A673 (cell line): ENCODE data around the gene SLIT3. TPM values are rescaled to one million over a fixed set of nuclear protein-coding genes. Genes with fewer than 3 reads are reported as not detected.

ENCODE experiments used
- BruUV-seq: library from RNA; stranded (reverse); fragments of 400-500 nt; replicated peaks from 2 replicates; lab custom pipeline; 2021; lab: Mats Ljungman, UMichigan
- CTCF ChIA-PET: fragments of 300-600 bp; sonication (Branson Sonifier 250); formaldehyde crosslinking; loops from one replicate; lab custom pipeline; 2022; ENCODE audit warnings: antibody characterized with exemption; lab: Charles Lee
- POLR2A ChIA-PET: fragments of 300-600 bp; sonication (Branson Sonifier 250); formaldehyde crosslinking; loops from one replicate; lab custom pipeline; 2022; ENCODE audit warnings: antibody characterized with exemption; ENCODE audit not compliant: low non-redundant PET; lab: Charles Lee
- DNase-seq: peaks from one replicate; pipeline ENCODE4 v3.0.0-alpha.2; 2015; ENCODE audit warnings: low spot score
- H3K27ac ChIP-seq: fragments of 200-600 bp; sonication (generic); 2 replicates; pipeline ENCODE4 v1.5.1; 2016; ENCODE audit warnings: mixed run types, low read depth, mild to moderate bottlenecking, mixed read lengths, antibody characterized with exemption, low read length; ENCODE audit not compliant: poor library complexity, severe bottlenecking
- H3K27me3 ChIP-seq: fragments of 200-600 bp; sonication (generic); replicated peaks from 2 replicates; pipeline ENCODE4 v1.6.1; 2017; ENCODE audit warnings: mixed run types, low read depth, mild to moderate bottlenecking, mixed read lengths, antibody characterized with exemption, low read length; ENCODE audit not compliant: insufficient read depth, poor library complexity
- H3K36me3 ChIP-seq: fragments of 200-600 bp; sonication (generic); 2 replicates; pipeline ENCODE4 v1.6.1; 2016; ENCODE audit warnings: mixed run types, mild to moderate bottlenecking, mixed read lengths, antibody characterized with exemption, low read length; ENCODE audit not compliant: insufficient read depth, poor library complexity, severe bottlenecking
- H3K4me1 ChIP-seq: fragments of 200-600 bp; sonication (generic); 2 replicates; pipeline ENCODE4 v1.6.1; 2017; ENCODE audit warnings: mixed run types, mild to moderate bottlenecking, mixed read lengths, antibody characterized with exemption, low read length; ENCODE audit not compliant: insufficient read depth, poor library complexity, severe bottlenecking
- H3K4me3 ChIP-seq: fragments of 200-600 bp; sonication (generic); 2 replicates; pipeline ENCODE4 v1.5.1; 2016; ENCODE audit warnings: low read depth, mixed run types, mild to moderate bottlenecking, mixed read lengths, low read length; ENCODE audit not compliant: poor library complexity, severe bottlenecking
- H3K9me3 ChIP-seq: fragments of 200-600 bp; sonication (generic); 2 replicates; pipeline ENCODE4 v1.6.1; 2016; ENCODE audit warnings: mixed run types, low read depth, mild to moderate bottlenecking, mixed read lengths, antibody characterized with exemption, low read length; ENCODE audit not compliant: poor library complexity, severe bottlenecking
- CTCF ChIP-seq: fragments of 300-800, 200-600 bp; sonication (generic); conservative IDR thresholded peaks from 2 replicates; pipeline ENCODE4 v1.5.1; 2017; ENCODE audit warnings: low read depth, mild to moderate bottlenecking, antibody characterized with exemption, low read length, moderate library complexity, mixed read lengths
- EZH2 ChIP-seq: fragments of 200-600 bp; sonication (generic); IDR thresholded peaks from 2 replicates; pipeline ENCODE4 v1.6.1; 2017; ENCODE audit warnings: borderline replicate concordance, low read depth, mild to moderate bottlenecking, mixed read lengths, antibody characterized with exemption, low read length; ENCODE audit not compliant: poor library complexity, severe bottlenecking
- intact Hi-C: fragments of 100-400 bp; cut with micrococcal nuclease; formaldehyde crosslinking; loops from one replicate; pipeline ENCODE4 v1.10.0; 2022; ENCODE audit not compliant: unreplicated experiment
- total RNA-seq: library from RNA; stranded (reverse); gene quantifications from 2 replicates; pipeline ENCODE4 v1.2.3, GENCODE V29; 2021

SLIT3 gene
- total RNA-seq, 1 experiment from 2014 or later: not detected

- CTCF ChIA-PET: no interaction called here
- no peak for DNase-seq
- H3K27me3 ChIP-seq: peaks cover 4% of the 10 kb centered on the region
- H3K27ac ChIP-seq: no peak overlapping the region
- no peak overlapping the region for H3K4me3 ChIP-seq
- intact Hi-C loops: no loop called here
- POLR2A ChIA-PET: no interaction called here
- BruUV-seq: no TSS peak
- TF ChIP-seq CTCF (no peak), EZH2 (no peak)
- H3K4me1 ChIP-seq: no peaks in the 10 kb centered on the region
- no peaks in the 10 kb centered on the region for H3K36me3 ChIP-seq
- no peaks in the 10 kb centered on the region for H3K9me3 ChIP-seq
Observed at GRCh38 chr5:169125571-169125970, 175.4 kb downstream of the SLIT3 start.

GRCh38 chr5:169122951-169123350, 178.0 kb downstream of the SLIT3 start:
- ChIA-PET CTCF (no interaction called here), POLR2A (no interaction called here)
- Histone ChIP-seq H3K27ac (no peak overlapping the region), H3K4me1 (no peaks in the 10 kb centered on the region), H3K27me3 (peaks cover 4% of the 10 kb centered on the region), H3K9me3 (no peaks in the 10 kb centered on the region), H3K36me3 (no peaks in the 10 kb centered on the region), H3K4me3 (no peak overlapping the region)
- TF ChIP-seq CTCF: no peak
- no peak for TF ChIP-seq EZH2
- no TSS peak for BruUV-seq
- DNase-seq: no peak
- intact Hi-C loops: no loop called here

- intact Hi-C loops: no loop called here
- DNase-seq: no peak
- Histone ChIP-seq H3K9me3 (no peaks in the 10 kb centered on the region), H3K4me1 (no peaks in the 10 kb centered on the region), H3K27ac (no peak overlapping the region), H3K36me3 (no peaks in the 10 kb centered on the region), H3K27me3 (peaks cover 4% of the 10 kb centered on the region), H3K4me3 (no peak overlapping the region)
- TF ChIP-seq CTCF (no peak), EZH2 (no peak)
- POLR2A ChIA-PET: no interaction called here
- CTCF ChIA-PET: no interaction called here
- BruUV-seq: no TSS peak
Observed at GRCh38 chr5:169121630-169122420, 179.1 kb downstream of the SLIT3 start.
